ENCODE data around the gene TTC22. TPM values are rescaled to one million over a fixed set of nuclear protein-coding genes. Genes with fewer than 3 reads are reported as not detected.

Gene TTC22
- total RNA-seq, result 1 to 10 TPM; 3.3 to 3.5 TPM

DNA sequence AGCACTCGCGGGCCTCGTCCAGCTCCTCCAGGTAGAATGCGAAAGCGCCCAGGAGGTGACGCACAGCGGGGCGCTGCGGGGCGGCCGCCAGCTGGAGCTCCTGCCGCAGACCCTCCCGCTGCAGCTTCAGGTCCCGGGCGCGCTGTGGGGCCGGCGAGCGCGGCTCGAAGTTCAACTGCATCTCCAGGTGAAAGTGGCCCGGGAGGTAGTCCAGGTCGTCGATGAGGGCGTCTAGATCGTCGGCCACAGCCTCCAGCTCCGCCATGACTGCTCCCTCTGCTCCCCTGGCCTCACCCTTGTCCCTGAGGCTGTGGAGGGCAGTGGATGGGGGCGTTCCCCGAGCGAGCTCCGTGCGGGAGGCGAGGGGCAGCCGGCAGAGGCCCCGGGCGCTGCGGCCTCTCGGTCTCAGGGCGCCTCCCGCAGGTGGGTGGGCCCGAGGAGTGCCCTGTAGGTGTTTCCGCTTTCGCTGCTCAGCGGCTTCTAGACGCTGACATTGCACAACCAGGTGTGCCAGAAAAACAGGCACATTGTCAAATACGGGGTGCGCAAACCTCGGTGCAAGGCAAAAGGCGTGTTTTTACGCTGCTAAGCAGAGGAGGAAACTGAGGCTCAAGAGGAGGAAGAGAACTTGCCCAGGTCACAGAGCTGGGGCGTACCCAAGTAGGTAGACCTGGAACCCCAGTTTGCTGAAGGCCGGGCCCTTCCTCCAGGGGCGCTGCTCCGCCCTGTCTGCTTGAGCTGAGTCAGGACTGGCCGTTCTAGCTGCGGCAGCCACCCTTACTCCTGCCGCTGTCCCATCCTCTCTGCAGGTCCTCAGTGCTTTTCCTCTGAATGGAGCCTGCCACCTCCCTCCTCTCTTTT is at the start of gene TTC22:
TTC22 (minus strand) TSS at position 425 of the 861 bp plus-strand sequence; CDS start at position 265, 160 bp downstream.
- Mint-ChIP-seq H3K4me1 (ENCODE audit: low read depth) (peaks cover 54% of the 10 kb centered on the region), H3K27ac (peak within 1 kb of the TSS; percentile 88), H3K27me3 (no peaks in the 10 kb centered on the region), H3K36me3 (ENCODE audit: low read depth) (no peaks in the 10 kb centered on the region), H3K9me3 (no peaks in the 10 kb centered on the region), H3K4me3 (peak within 1 kb of the TSS; percentile 81)
- DNase-seq (peak; percentile 87), ATAC-seq (peak; percentile 71)
- intact Hi-C loops (cut with micrococcal nuclease), result no loop called here
- CTCF ChIA-PET, result interaction anchor here (0.7 to 4.1 kb wide), 19 partner anchors 9 to 753 kb away, joined by 3 to 44 read pairs (median 4); partner anchors contain the start of genes DHCR24, PARS2 and TTC4
- POLR2A ChIA-PET, result interaction anchor here (0.6 to 3.5 kb wide), 8 partner anchors 8 to 86 kb away, joined by 3 to 18 read pairs (median 3); partner anchors contain the start of genes DHCR24 and TTC4
- TF ChIP-seq, protein P1, sequence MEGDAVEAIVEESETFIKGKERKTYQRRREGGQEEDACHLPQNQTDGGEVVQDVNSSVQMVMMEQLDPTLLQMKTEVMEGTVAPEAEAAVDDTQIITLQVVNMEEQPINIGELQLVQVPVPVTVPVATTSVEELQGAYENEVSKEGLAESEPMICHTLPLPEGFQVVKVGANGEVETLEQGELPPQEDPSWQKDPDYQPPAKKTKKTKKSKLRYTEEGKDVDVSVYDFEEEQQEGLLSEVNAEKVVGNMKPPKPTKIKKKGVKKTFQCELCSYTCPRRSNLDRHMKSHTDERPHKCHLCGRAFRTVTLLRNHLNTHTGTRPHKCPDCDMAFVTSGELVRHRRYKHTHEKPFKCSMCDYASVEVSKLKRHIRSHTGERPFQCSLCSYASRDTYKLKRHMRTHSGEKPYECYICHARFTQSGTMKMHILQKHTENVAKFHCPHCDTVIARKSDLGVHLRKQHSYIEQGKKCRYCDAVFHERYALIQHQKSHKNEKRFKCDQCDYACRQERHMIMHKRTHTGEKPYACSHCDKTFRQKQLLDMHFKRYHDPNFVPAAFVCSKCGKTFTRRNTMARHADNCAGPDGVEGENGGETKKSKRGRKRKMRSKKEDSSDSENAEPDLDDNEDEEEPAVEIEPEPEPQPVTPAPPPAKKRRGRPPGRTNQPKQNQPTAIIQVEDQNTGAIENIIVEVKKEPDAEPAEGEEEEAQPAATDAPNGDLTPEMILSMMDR (IDR thresholded peaks at IDR 0.05), result peak; percentile 78

DNA sequence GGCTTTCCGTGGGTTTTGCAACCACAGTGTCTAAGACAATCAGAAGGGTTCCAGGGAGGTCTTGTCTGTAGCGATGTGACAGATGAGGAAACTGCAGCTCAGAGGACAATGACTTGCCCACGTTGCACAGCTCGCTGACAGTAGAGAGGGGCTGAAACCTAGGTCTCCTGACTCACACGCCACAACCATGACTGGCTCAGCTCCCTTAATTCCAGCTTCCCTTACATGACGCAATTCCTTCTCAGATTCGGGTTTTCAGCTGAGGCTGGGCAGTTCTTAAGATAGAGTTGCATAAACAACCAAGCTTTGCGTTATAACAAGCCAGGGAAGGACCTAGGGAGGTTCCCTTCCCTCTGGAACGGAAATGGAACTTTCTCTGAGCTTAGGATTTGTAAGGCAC is 49.6 kb upstream of the TTC22 start:
- intact Hi-C loops (cut with micrococcal nuclease), result no loop called here
- no peak overlapping the region for H3K4me3 Mint-ChIP-seq

DNA sequence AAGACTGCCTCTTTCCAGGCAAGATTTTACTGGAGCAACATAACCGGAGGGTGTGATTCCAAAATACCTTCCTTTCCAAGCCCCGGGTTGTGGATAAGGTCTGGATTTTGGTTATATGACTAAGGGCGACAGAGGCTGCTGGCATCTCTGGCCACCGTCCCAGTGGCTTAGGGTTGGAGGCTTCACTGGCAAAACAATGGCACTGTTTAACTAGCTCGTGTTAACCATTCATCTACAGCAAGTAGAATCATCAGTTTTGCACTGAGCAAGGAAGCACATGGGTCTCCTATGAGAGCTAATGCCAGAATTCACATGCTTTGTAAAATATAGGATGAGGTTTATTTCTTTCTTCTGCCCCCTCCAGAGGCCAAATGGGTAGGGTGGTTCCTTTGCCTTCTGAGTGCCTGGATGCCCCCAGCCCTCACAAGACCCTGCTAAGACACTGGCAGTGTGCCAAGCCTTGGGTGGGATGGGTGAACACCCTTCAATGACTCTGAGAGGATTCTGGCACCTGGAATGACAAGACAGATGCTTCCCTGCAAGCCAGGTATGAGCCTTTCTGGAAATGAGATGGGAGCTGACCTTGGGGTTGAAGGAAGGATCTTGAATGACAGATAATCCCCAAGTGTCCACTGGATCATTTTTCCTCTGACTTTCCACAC is 49.1 kb upstream of the TTC22 start:
- ATAC-seq, result no peak
- no peaks in the 10 kb centered on the region for H3K27me3 Mint-ChIP-seq
- no peak for DNase-seq
- TF ChIP-seq, protein P1 (IDR thresholded peaks at IDR 0.05), result no peak
- H3K36me3 Mint-ChIP-seq (ENCODE audit: low read depth), result peaks cover 44% of the 10 kb centered on the region
- CTCF ChIA-PET, result interaction anchor here (1.3 kb wide), 1 partner anchor 146 kb away, joined by 3 read pairs; no protein-coding TSS in a partner anchor
- H3K27ac Mint-ChIP-seq, result no peak overlapping the region
- H3K4me1 Mint-ChIP-seq (ENCODE audit: low read depth), result no peaks in the 10 kb centered on the region
- no peak overlapping the region for H3K4me3 Mint-ChIP-seq
- no peaks in the 10 kb centered on the region for H3K9me3 Mint-ChIP-seq
- POLR2A ChIA-PET, result no interaction called here
- intact Hi-C loops (cut with micrococcal nuclease), result no loop called here

More for the DNA sequence above, 49.6 kb upstream of the TTC22 start:
- Mint-ChIP-seq H3K9me3 (no peaks in the 10 kb centered on the region), H3K27me3 (no peaks in the 10 kb centered on the region), H3K36me3 (ENCODE audit: low read depth) (peaks cover 47% of the 10 kb centered on the region), H3K4me1 (ENCODE audit: low read depth) (no peaks in the 10 kb centered on the region), H3K27ac (no peak overlapping the region)
- TF ChIP-seq, protein P1 (IDR thresholded peaks at IDR 0.05), result no peak
- POLR2A ChIA-PET, result no interaction called here
- DNase-seq (no peak), ATAC-seq (no peak)
- CTCF ChIA-PET, result interaction anchor here (1.3 kb wide), 1 partner anchor 145 kb away, joined by 3 read pairs; no protein-coding TSS in a partner anchor

DNA sequence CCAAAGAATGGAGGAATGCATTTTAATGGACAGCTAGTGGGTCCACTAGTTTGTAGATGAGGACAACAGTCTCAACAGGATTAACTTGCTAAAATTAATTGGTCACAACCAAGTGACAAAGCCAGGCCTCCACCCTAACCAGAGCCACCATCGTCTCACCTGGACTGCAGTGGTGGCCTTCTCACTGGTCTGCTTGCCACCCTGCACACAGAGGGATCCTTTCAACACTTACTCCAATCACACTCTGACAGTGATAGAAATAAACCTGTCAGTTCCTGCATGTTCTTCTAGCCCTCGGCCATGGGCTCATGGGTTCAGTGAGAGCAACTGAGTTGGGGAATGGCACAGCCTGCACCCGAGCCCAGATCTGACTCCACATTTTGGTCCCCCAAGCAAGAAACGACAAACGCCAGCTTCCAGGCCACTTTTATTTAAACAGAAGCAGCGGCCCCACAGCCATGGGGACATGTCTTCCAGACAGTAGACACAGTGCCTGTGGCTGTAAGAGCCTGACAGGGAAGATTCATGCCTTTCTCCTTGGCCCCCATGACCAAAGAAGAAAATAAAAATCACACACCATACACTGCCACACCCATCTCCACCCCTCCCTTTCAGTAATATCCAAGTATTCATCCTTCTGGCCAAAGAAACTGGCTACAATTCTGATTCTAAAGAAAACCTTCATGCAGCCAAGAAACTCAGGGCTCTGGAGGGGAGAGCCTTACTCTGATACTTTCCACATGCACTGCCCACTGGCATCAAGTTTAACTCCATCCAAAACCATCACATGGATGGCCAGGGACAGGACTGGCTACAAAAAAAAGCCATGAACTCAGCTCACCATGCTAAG is 48.3 kb upstream of the TTC22 start:
- ATAC-seq (no peak), DNase-seq (no peak)
- H3K9me3 Mint-ChIP-seq, result no peaks in the 10 kb centered on the region
- H3K4me1 Mint-ChIP-seq (ENCODE audit: low read depth), result no peaks in the 10 kb centered on the region
- H3K36me3 Mint-ChIP-seq (ENCODE audit: low read depth), result peaks cover 44% of the 10 kb centered on the region
- no peak overlapping the region for H3K4me3 Mint-ChIP-seq
- ChIA-PET CTCF (interaction anchor here (0.5 to 1.4 kb wide), 2 partner anchors 37 to 979 kb away, joined by 4 to 5 read pairs; partner anchors contain the start of gene DHCR24), POLR2A (no interaction called here)
- TF ChIP-seq, protein P1 (IDR thresholded peaks at IDR 0.05), result no peak
- intact Hi-C loops (cut with micrococcal nuclease), result no loop called here
- no peak overlapping the region for H3K27ac Mint-ChIP-seq
- H3K27me3 Mint-ChIP-seq, result no peaks in the 10 kb centered on the region

Data from activated CD8-positive, alpha-beta T cell treated with anti-CD3 and anti-CD28 coated beads for 36 hours (primary cell).